DOHH2 (cell line): Measurements from ENCODE around the gene HS3ST5.

ENCODE experiments used
- EZH2phosphoT487 ChIP-seq: fragments of 200-600 bp; sonication (generic); IDR thresholded peaks from 2 replicates; pipeline ENCODE4 v1.6.1; 2017; ENCODE audit warnings: borderline replicate concordance, mild to moderate bottlenecking, antibody characterized with exemption, low read length, moderate library complexity, mixed read lengths
- TF ChIP-seq, protein P1 (sequence below): fragments of 200-600 bp; sonication (generic); IDR thresholded peaks from one replicate; pipeline ENCODE4 v1.5.1; 2014; ENCODE audit warnings: antibody characterized with exemption, mild to moderate bottlenecking, low read depth, low read length; ENCODE audit not compliant: poor library complexity, severe bottlenecking

DNA sequence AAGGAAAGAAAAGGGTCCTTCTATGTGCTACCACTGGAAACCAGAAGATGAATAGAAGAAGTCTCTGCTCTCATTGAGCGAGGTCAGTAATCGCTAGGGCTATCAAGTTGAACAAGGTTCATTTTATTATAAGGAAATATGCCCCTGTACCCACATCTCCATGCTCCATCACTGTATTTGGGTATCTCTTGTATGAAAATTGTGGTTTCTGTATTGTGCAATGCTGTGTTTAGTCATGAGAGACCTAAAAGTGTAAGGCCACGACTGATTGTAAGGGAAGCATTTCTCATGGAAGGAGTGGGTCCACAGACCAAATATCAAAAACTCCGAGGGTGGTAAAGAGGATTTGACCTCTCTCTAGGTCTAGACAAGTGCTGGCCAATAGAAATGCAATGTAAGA, 3.6 kb upstream of the HS3ST5 start:
- TF ChIP-seq, protein P1, sequence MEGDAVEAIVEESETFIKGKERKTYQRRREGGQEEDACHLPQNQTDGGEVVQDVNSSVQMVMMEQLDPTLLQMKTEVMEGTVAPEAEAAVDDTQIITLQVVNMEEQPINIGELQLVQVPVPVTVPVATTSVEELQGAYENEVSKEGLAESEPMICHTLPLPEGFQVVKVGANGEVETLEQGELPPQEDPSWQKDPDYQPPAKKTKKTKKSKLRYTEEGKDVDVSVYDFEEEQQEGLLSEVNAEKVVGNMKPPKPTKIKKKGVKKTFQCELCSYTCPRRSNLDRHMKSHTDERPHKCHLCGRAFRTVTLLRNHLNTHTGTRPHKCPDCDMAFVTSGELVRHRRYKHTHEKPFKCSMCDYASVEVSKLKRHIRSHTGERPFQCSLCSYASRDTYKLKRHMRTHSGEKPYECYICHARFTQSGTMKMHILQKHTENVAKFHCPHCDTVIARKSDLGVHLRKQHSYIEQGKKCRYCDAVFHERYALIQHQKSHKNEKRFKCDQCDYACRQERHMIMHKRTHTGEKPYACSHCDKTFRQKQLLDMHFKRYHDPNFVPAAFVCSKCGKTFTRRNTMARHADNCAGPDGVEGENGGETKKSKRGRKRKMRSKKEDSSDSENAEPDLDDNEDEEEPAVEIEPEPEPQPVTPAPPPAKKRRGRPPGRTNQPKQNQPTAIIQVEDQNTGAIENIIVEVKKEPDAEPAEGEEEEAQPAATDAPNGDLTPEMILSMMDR = no peak
- no peak for TF ChIP-seq EZH2phosphoT487
